SK-N-SH (cell line): ENCODE measurements around the gene WDR31. TPM values are rescaled to one million over a fixed set of nuclear protein-coding genes. Genes with fewer than 3 reads are reported as not detected.

Source experiments
- CTCF ChIA-PET: fragments of 300-600, 350-600 bp; formaldehyde crosslinking; extraction: SDS; loops from one replicate; lab custom pipeline; 2021; lab: Yijun Ruan, JAX
- POLR2A ChIA-PET: fragments of 350-600 bp; sonication (Branson Sonifier 250); formaldehyde crosslinking; extraction: SDS; loops from one replicate; lab custom pipeline; 2020; ENCODE audit warnings: antibody characterized with exemption, inconsistent platforms; lab: Yijun Ruan, JAX
- DNase-seq: peaks from one replicate; pipeline ENCODE4 v3.0.0; 2012
- H2AFZ ChIP-seq: fragments of 200-600 bp; sonication (generic); 2 replicates; pipeline ENCODE4 v1.8.1; 2016; ENCODE audit warnings: antibody characterized with exemption, mild to moderate bottlenecking, low read depth
- H3F3A ChIP-seq: fragments of 200-600 bp; sonication (generic); replicated peaks from 2 replicates; pipeline ENCODE3; 2016; ENCODE audit warnings: antibody characterized with exemption, mild to moderate bottlenecking; ENCODE audit not compliant: insufficient read depth
- H3K27ac ChIP-seq, 2 experiments: fragments of 200-500 bp in 1 of 2; fragments of 200-600 bp in 1 of 2; sonication (Bioruptor generic) in 1 of 2; sonication (generic), shearing (Covaris generic) in 1 of 2; 2 replicates each; pipeline versions ENCODE4 v1.5.1 to v1.6.1; 2014 to 2016; ENCODE audit warnings: low read depth in 2 of 2, inconsistent platforms in 1 of 2, low read length in 1 of 2, mild to moderate bottlenecking in 1 of 2, mixed read lengths in 1 of 2
- H3K27me3 ChIP-seq: fragments of 200-600 bp; sonication (generic), shearing (Covaris generic); 2 replicates; pipeline ENCODE4 v1.6.1; 2016; ENCODE audit warnings: mixed run types; ENCODE audit not compliant: insufficient read depth
- H3K36me3 ChIP-seq, 2 experiments: fragments of 200-500 bp in 1 of 2; fragments of 200-600 bp in 1 of 2; sonication (Bioruptor generic) in 1 of 2; sonication (generic) in 1 of 2; replicated peaks in 1 of 2; 2 replicates each; pipeline versions ENCODE3 to v1.5.1; 2014 to 2016; ENCODE audit warnings: low read length in 1 of 2, mild to moderate bottlenecking in 1 of 2; ENCODE audit not compliant: insufficient read depth in 2 of 2, control insufficient read depth in 1 of 2
- H3K4me1 ChIP-seq, 2 experiments: fragments of 200-500 bp in 1 of 2; fragments of 200-600 bp in 1 of 2; sonication (Bioruptor generic) in 1 of 2; sonication (generic), shearing (Covaris generic) in 1 of 2; 2 replicates each; pipeline versions ENCODE4 v1.5.1 to v1.6.1; 2014 to 2016; ENCODE audit warnings: low read depth in 1 of 2, low read length in 1 of 2, mixed run types in 1 of 2; ENCODE audit not compliant: insufficient read depth in 2 of 2, control insufficient read depth in 1 of 2
- H3K4me2 ChIP-seq: fragments of 200-600 bp; sonication (generic), shearing (Covaris generic); 2 replicates; pipeline ENCODE4 v1.6.1; 2017; ENCODE audit warnings: mixed run types
- H3K4me3 ChIP-seq, 2 experiments: fragments of 200-500 bp in 1 of 2; fragments of 200-600 bp in 1 of 2; sonication (Bioruptor generic) in 1 of 2; sonication (generic), shearing (Covaris generic) in 1 of 2; 2 replicates each; pipeline versions ENCODE4 v1.5.1 to v1.8.1; 2014 to 2016; ENCODE audit warnings: low read depth in 2 of 2, inconsistent platforms in 1 of 2, low read length in 1 of 2, mild to moderate bottlenecking in 1 of 2, mixed read lengths in 1 of 2, moderate library complexity in 1 of 2
- H3K79me2 ChIP-seq: fragments of 200-600 bp; sonication (generic); 2 replicates; pipeline ENCODE4 v1.8.1; 2017; ENCODE audit warnings: mild to moderate bottlenecking; ENCODE audit not compliant: insufficient read depth
- H3K9ac ChIP-seq: fragments of 200-600 bp; sonication (generic); 2 replicates; pipeline ENCODE4 v1.6.1; 2017; ENCODE audit warnings: mixed run types
- H3K9me2 ChIP-seq: fragments of 200-600 bp; sonication (generic); 2 replicates; pipeline ENCODE4 v1.6.1; 2017; ENCODE audit warnings: mixed run types
- H3K9me3 ChIP-seq: fragments of 200-600 bp; sonication (generic); 2 replicates; pipeline ENCODE4 v1.6.1; 2017; ENCODE audit warnings: mixed run types, mild to moderate bottlenecking, moderate library complexity
- H4K20me1 ChIP-seq: fragments of 200-600 bp; sonication (generic); 2 replicates; pipeline ENCODE4 v1.6.1; 2017; ENCODE audit warnings: mild to moderate bottlenecking, mixed run types; ENCODE audit not compliant: insufficient read depth
- ELF1 ChIP-seq: IDR thresholded peaks from 2 replicates; pipeline ENCODE4 v1.4.0; 2012
- EP300 ChIP-seq, 2 experiments: IDR thresholded peaks; 2 replicates each; pipeline versions ENCODE4 v1.4.0 to v1.6.1; 2012; ENCODE audit warnings: borderline replicate concordance in 1 of 2, low read depth in 1 of 2, low read length in 1 of 2
- EZH2phosphoT487 ChIP-seq: fragments of 200-600 bp; sonication (generic); IDR thresholded peaks from 2 replicates; pipeline ENCODE4 v1.6.1; 2017; ENCODE audit warnings: low read depth, mixed run types, mild to moderate bottlenecking, antibody characterized with exemption, moderate library complexity, borderline replicate concordance
- FOSL2 ChIP-seq: IDR thresholded peaks from 2 replicates; pipeline ENCODE4 v1.4.0; 2012; ENCODE audit warnings: low read depth, mild to moderate bottlenecking, moderate library complexity, borderline replicate concordance
- FOXJ3 ChIP-seq: sonication (generic); formaldehyde crosslinking; IDR thresholded peaks from 2 replicates; pipeline ENCODE4 v1.5.1; 2020; ENCODE audit warnings: mild to moderate bottlenecking, missing genetic modification reagents
- GABPA ChIP-seq: IDR thresholded peaks from 2 replicates; pipeline ENCODE4 v1.4.0; 2012; ENCODE audit warnings: low read depth, mild to moderate bottlenecking
- IRF3 ChIP-seq: fragments of 150-350 bp; IDR thresholded peaks from 2 replicates; pipeline ENCODE4 v1.6.1; 2016; ENCODE audit warnings: mild to moderate bottlenecking, low read depth, low read length
- NRF1 ChIP-seq: IDR thresholded peaks from 2 replicates; pipeline ENCODE4 v1.6.1; 2012; ENCODE audit warnings: low read depth, mild to moderate bottlenecking, low read length
- PBX3 ChIP-seq: IDR thresholded peaks from 2 replicates; pipeline ENCODE4; 2012
- RXRA ChIP-seq: IDR thresholded peaks from 2 replicates; pipeline ENCODE4 v1.4.0; 2012; ENCODE audit warnings: low read depth, mild to moderate bottlenecking, borderline replicate concordance
- SMC3 ChIP-seq: IDR thresholded peaks from 2 replicates; pipeline ENCODE4 v1.6.1; 2012; ENCODE audit warnings: low read depth, low read length, improper control_type of control experiment
- TEAD4 ChIP-seq: IDR thresholded peaks from 2 replicates; pipeline ENCODE4 v1.4.0; 2012; ENCODE audit warnings: mild to moderate bottlenecking, borderline replicate concordance; ENCODE audit not compliant: insufficient read depth
- USF1 ChIP-seq: IDR thresholded peaks from 2 replicates; pipeline ENCODE4 v1.4.0; 2012; ENCODE audit warnings: low read depth, borderline replicate concordance
- YY1 ChIP-seq: IDR thresholded peaks from 2 replicates; pipeline ENCODE4 v1.4.0; 2012; ENCODE audit warnings: low read depth, mild to moderate bottlenecking
- ZBTB33 ChIP-seq: IDR thresholded peaks from 2 replicates; pipeline ENCODE4 v1.4.0; 2012; ENCODE audit warnings: low read depth, borderline replicate concordance
- WGBS: methylation state at CpG from one replicate; pipeline ENCODE4 v1.1.6; 2017; ENCODE audit warnings: low lambda C conversion rate; 5-methylcytosine and 5-hydroxymethylcytosine counted together
- polyA plus RNA-seq, 3 experiments: library from polyadenylated mRNA; depleted of rRNA; stranded (reverse); fragments of >200 nt; gene quantifications; 2 replicates each; pipeline ENCODE4 v1.2.3, GENCODE V29; 2012

The WDR31 gene
- polyA plus RNA-seq, 1 of the 3 experiments (the other 2 are of a cell fraction): 0.74 TPM

GRCh38 chr9:113375057-113376023 is 35.3 kb upstream of the WDR31 start:
- ChIA-PET POLR2A (interaction anchor here (0.7 kb wide), 1 partner anchor 57 kb away, joined by 3 read pairs; no protein-coding TSS in a partner anchor), CTCF (interaction anchor here (1.2 kb wide), 1 partner anchor 67 kb away, joined by 4 read pairs; no protein-coding TSS in a partner anchor)
- Histone ChIP-seq H3K4me3 (peak overlapping the region in 1 of 2 experiments; percentile 74; a peak in 1 of 4 replicates), H4K20me1 (no peaks in the 10 kb centered on the region), H3K4me1 (peaks cover 0 to 2% of the 10 kb centered on the region in 2 experiments; a peak in 1 of 4 replicates), H3K27ac (no peak overlapping the region), H3K79me2 (no peaks in the 10 kb centered on the region), H2AFZ (no peak overlapping the region), H3K36me3 (peaks cover 0 to 14% of the 10 kb centered on the region in 2 experiments), H3K9ac (no peak overlapping the region), H3K27me3 (no peaks in the 10 kb centered on the region), H3K9me2 (no peaks in the 10 kb centered on the region), H3F3A (no peaks in the 10 kb centered on the region), H3K4me2 (peak overlapping the region; percentile 90), H3K9me3 (no peaks in the 10 kb centered on the region)
- 70% methylated on average over 6 of the region's 6 CpGs for WGBS
- TF ChIP-seq EZH2phosphoT487: no peak
- no peak for TF ChIP-seq RXRA
- TF ChIP-seq SMC3: no peak
- TF ChIP-seq ZBTB33: no peak
- no peak for TF ChIP-seq USF1
- no peak for TF ChIP-seq YY1
- no peak for TF ChIP-seq FOXJ3 (CRISPR knock-in tag)
- no peak for TF ChIP-seq NRF1
- TF ChIP-seq EP300 (IDR thresholded peaks at IDR 0.05; ENCODE audit: borderline replicate concordance in 1 of 2, low read depth in 1 of 2, low read length in 1 of 2): no peak
- TF ChIP-seq GABPA: no peak
- no peak for TF ChIP-seq PBX3
- TF ChIP-seq TEAD4: no peak
- TF ChIP-seq IRF3: no peak
- no peak for TF ChIP-seq FOSL2
- no peak for TF ChIP-seq ELF1
- no peak for DNase-seq
